ENCODE data around the gene PRKCA.

DNA sequence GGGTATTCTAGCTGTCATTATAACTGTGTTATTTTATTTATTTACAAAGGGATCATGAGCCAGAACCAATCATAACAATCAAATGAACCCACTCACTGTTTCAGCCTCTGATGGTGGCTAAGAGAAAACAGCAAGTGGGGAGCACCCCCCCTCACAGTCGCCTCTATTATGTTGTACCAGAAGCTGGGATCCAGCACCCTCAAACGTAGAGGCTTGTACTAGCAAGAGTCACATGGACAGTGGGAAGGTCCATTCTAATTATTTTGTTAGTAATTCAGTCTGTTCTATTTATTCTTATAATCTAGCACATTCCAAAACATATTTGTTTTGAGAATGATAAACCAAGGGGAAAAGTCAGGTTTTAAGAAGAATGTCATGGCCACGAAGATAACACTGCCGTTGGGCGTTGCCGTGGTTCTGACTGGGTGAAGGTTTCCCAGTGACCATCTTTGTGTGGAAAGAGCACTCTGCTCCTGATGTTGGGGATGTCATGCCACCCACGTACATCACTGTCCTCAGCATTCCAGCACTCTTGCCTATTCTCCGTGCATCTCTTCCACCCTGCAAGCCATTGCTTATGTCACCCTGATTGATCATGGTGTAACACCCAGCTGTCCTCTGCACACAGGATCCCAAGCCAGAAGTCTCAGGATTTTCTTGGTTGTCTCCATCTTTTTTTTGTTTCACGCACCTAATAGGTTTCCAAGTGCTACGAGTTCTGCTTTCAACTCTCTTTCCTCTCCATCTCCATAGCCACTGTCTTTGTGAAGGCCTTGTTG lies 205.8 kb downstream of the PRKCA start:
- TF ChIP-seq EZH2phosphoT487 (IDR thresholded peaks at IDR 0.05; ENCODE audit: low read depth), result no peak
- TF ChIP-seq, protein P1, sequence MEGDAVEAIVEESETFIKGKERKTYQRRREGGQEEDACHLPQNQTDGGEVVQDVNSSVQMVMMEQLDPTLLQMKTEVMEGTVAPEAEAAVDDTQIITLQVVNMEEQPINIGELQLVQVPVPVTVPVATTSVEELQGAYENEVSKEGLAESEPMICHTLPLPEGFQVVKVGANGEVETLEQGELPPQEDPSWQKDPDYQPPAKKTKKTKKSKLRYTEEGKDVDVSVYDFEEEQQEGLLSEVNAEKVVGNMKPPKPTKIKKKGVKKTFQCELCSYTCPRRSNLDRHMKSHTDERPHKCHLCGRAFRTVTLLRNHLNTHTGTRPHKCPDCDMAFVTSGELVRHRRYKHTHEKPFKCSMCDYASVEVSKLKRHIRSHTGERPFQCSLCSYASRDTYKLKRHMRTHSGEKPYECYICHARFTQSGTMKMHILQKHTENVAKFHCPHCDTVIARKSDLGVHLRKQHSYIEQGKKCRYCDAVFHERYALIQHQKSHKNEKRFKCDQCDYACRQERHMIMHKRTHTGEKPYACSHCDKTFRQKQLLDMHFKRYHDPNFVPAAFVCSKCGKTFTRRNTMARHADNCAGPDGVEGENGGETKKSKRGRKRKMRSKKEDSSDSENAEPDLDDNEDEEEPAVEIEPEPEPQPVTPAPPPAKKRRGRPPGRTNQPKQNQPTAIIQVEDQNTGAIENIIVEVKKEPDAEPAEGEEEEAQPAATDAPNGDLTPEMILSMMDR (IDR thresholded peaks at IDR 0.05; ENCODE audit: low read depth, low read length), result no peak
